GM20000 (cell line): ENCODE results near the gene KIF26B.

Experiments
- DNase-seq: peaks from one replicate; pipeline ENCODE4 v3.0.0; 2012; ENCODE audit warnings: low spot score
- TF ChIP-seq, protein P1 (sequence below): IDR thresholded peaks from 2 replicates; pipeline ENCODE4 v1.5.1; 2012; ENCODE audit warnings: mild to moderate bottlenecking, control low read depth; ENCODE audit errors: extremely low read depth, missing control alignments

KIF26B gene

DNA sequence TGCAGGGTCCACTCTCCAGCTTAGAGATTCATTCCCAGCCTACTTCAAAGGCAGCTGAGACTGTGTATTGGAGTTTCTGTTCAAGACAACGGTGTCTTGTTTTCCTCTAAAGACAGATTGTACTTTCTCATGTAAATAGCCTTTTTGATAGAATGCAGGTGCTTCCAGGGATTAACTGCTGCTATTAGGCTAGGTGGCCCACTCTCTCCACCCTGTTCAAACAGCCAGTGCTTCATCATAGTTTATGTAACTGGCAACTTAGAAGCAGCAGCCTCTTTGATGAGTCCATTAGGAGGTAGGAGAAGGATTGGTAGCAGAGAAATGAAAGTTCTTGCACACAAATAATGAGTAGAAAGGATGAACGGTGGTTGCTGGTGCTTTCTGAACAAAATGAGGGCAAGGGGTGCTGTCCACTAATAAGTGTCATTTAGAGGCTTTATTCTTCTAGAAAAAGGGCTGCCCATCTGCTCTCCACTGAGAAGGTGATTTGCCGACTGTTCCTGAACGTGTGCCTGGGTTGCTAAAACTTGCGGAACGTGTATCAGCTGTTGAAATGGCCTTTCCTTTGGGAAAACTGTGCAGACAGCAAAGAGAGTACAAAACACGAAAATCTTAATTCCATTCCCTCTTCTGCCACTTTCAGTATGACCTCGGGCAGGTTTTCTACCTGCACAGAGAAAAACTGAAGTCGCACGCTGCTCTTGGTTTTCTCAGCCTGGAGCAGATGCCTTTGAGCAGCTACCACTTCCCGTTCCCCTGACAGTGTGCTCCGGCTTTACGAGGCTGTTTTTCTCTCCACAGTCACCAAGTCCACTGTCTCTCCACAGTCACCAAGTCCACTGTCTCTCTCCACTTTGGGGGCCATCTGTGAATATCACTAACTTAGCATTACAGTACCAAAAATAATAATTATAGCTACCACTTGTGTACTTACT, 228.9 kb downstream of the KIF26B start:
- DNase-seq = no peak

DNA sequence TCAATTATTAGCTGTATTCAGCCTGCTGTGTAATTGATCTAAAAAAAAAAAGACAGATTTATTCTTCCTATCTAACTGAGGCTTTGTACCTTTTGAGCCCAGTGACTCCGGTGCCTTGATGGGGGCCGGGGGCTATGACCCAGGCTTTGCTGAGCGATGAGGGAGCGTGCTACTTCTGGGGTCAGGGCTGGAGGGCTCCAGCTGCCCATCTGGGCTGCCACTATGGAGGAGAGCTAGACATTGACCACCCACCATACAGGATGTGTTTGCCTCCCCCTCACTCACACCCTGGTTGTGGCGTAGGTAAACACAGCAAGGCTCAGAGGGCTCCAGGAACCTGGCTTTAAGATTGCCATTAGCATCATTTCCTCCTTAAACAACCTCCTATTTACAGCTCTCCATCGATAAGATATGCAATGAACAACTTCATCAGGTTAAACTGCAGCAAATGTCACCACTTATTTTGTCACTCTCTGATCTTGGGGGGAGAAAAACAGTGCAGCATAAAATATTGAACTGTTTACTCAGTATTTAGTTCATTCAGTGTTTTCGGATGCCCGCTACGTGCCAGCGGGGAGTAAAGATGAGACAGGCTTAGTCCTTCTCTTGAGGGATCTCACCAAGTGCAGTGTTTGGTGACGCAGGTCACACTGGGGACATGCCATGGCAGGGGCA, 231.6 kb downstream of the KIF26B start:
- DNase-seq = no peak
- TF ChIP-seq, protein P1, sequence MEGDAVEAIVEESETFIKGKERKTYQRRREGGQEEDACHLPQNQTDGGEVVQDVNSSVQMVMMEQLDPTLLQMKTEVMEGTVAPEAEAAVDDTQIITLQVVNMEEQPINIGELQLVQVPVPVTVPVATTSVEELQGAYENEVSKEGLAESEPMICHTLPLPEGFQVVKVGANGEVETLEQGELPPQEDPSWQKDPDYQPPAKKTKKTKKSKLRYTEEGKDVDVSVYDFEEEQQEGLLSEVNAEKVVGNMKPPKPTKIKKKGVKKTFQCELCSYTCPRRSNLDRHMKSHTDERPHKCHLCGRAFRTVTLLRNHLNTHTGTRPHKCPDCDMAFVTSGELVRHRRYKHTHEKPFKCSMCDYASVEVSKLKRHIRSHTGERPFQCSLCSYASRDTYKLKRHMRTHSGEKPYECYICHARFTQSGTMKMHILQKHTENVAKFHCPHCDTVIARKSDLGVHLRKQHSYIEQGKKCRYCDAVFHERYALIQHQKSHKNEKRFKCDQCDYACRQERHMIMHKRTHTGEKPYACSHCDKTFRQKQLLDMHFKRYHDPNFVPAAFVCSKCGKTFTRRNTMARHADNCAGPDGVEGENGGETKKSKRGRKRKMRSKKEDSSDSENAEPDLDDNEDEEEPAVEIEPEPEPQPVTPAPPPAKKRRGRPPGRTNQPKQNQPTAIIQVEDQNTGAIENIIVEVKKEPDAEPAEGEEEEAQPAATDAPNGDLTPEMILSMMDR = no peak

More for the DNA sequence above, 228.9 kb downstream of the KIF26B start:
- TF ChIP-seq, protein P1 = no peak

- TF ChIP-seq, protein P1 = no peak
- no peak for DNase-seq
These were observed 233.9 kb downstream of the KIF26B start for GRCh38 chr1:245388687-245389086.

DNA sequence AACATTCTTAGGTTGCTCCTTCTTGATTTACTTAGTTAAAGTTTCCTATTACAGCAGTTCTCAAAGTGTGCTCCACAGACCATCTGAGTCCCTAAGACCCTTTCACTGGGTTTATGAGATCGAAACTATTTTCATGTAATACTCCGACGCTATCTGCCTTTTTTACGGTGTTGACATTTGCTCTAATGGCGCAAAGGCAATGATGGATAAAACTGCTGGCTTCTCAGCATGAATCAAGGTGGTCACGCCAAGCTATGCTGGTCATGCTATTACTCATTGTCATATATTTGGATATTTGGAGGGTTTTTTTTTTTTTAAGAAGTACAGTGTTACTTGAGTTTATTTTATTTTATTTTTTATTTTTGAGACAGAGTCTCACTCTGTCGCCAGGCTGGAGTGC, 235.1 kb downstream of the KIF26B start:
- DNase-seq = no peak
- TF ChIP-seq, protein P1 = no peak

GRCh38 chr1:245390975-245391374, 236.2 kb downstream of the KIF26B start:
- TF ChIP-seq, protein P1 = no peak
- no peak for DNase-seq

GRCh38 chr1:245393694-245394093, 238.9 kb downstream of the KIF26B start:
- TF ChIP-seq, protein P1 = no peak
- DNase-seq = no peak

DNA sequence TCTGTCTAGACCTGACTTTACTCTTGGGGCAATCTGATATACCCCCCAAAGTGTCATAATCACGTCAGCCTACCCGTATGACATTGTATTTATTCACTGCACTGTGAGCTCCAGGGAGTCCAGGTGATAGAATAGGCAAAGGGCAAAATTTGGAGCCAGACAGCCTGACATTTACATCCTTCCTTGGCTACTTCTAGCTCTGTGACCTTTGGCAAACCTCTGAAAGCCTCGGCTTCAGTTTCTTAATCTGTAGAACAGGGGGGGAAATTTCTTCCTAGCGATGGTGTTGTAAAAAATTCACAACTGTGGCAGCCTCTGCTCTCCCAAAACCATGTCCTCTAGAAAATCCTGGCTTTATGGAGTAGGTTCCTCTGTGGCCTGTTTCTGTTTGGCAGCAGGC, 240.9 kb downstream of the KIF26B start:
- TF ChIP-seq, protein P1 = no peak
- DNase-seq = no peak
